A549 (cell line): Measurements from ENCODE around the gene OVOL3.

Source experiments
- CTCF ChIP-seq: fragments of >200 bp; sonication (Bioruptor Twin); formaldehyde crosslinking; IDR thresholded peaks from 3 replicates; pipeline ENCODE4 v1.5.1; 2016
- KDM1A ChIP-seq: fragments of 200-600 bp; sonication (generic); IDR thresholded peaks from 2 replicates; pipeline ENCODE4 v1.6.1; 2016; ENCODE audit warnings: low read depth, mild to moderate bottlenecking
- MAX ChIP-seq: IDR thresholded peaks from 2 replicates; pipeline ENCODE4 v1.6.1; 2012
- POLR2A ChIP-seq: IDR thresholded peaks from 2 replicates; pipeline ENCODE4 v1.6.1; 2012; ENCODE audit warnings: mild to moderate bottlenecking, low read length
- SREBF2 ChIP-seq: fragments of 450-650 bp; IDR thresholded peaks from 2 replicates; pipeline ENCODE4 v1.6.1; 2014; ENCODE audit warnings: mild to moderate bottlenecking, moderate library complexity
- ZC3H11A ChIP-seq: fragments of 450-650 bp; IDR thresholded peaks from 2 replicates; pipeline ENCODE4 v1.6.1; 2014; ENCODE audit warnings: antibody characterized with exemption, mild to moderate bottlenecking

- no peak for TF ChIP-seq CTCF
- TF ChIP-seq POLR2A = no peak
- no peak for TF ChIP-seq SREBF2
- TF ChIP-seq KDM1A = no peak
- no peak for TF ChIP-seq ZC3H11A
- TF ChIP-seq MAX = no peak
Observed at GRCh38 chr19:36116344-36116637, 5.3 kb downstream of the OVOL3 start.
